Esophagus squamous epithelium (tissue), 4 donors: ENCODE data around the gene EGR2.

ENCODE experiments used
- CTCF ChIP-seq, 6 experiments: fragments of 450-650 bp in 4 of 6; fragments of 200-600 bp in 2 of 6; sonication (generic) in 2 of 6; IDR thresholded peaks; one replicate each; pipeline ENCODE4 v1.5.1; 2016 to 2019; ENCODE audit warnings: antibody characterized with exemption in 6 of 6, mild to moderate bottlenecking in 4 of 6, moderate library complexity in 4 of 6
- POLR2A ChIP-seq, 4 donors: fragments of 450-650 bp; IDR thresholded peaks; one replicate each; pipeline ENCODE4 v1.6.1; 2017; ENCODE audit warnings: antibody characterized with exemption in 4 of 4, mild to moderate bottlenecking in 4 of 4, moderate library complexity in 3 of 4

GRCh38 chr10:62844280-62845011, 28.3 kb upstream of the EGR2 start:
- no peak for TF ChIP-seq CTCF (IDR thresholded peaks at IDR 0.05)
- no peak for TF ChIP-seq POLR2A (IDR thresholded peaks at IDR 0.05)
